GM19395 (cell line): Measurements from ENCODE around the gene SREK1.

Experiments
- ATAC-seq: cut with Tn5 transposase; IDR thresholded peaks from one replicate; pipeline ENCODE4 v1.9.1; 2021; ENCODE audit warnings: mild to moderate bottlenecking, moderate library complexity; ENCODE audit not compliant: unreplicated experiment

The SREK1 gene

GRCh38 chr5:66164044-66164790, 20.1 kb downstream of the SREK1 start:
- no peak for ATAC-seq

GRCh38 chr5:66168226-66168625, 24.1 kb downstream of the SREK1 start:
- ATAC-seq = no peak

- ATAC-seq = no peak
These were observed 25.4 kb downstream of the SREK1 start for GRCh38 chr5:66169534-66169933.

- no peak for ATAC-seq
These were observed 26.3 kb downstream of the SREK1 start for GRCh38 chr5:66170195-66170919.

- ATAC-seq = peak; percentile 64
These were observed 27.5 kb downstream of the SREK1 start for GRCh38 chr5:66171349-66172344.

GRCh38 chr5:66174338-66174737, 30.2 kb downstream of the SREK1 start:
- no peak for ATAC-seq

- no peak for ATAC-seq
These were observed 34.7 kb downstream of the SREK1 start for GRCh38 chr5:66178799-66179198.

- ATAC-seq = no peak
These were observed 35.4 kb downstream of the SREK1 start for GRCh38 chr5:66179297-66180051.

GRCh38 chr5:66180282-66181155, 36.4 kb downstream of the SREK1 start:
- no peak for ATAC-seq

- ATAC-seq = no peak
These were observed 42.0 kb downstream of the SREK1 start for GRCh38 chr5:66186108-66186507.

- no peak for ATAC-seq
These were observed 49.3 kb downstream of the SREK1 start for GRCh38 chr5:66193419-66193818.

GRCh38 chr5:66197764-66198405, 53.8 kb downstream of the SREK1 start:
- no peak for ATAC-seq

GRCh38 chr5:66198837-66199236, 54.7 kb downstream of the SREK1 start:
- no peak for ATAC-seq

GRCh38 chr5:66203531-66203930, 59.4 kb downstream of the SREK1 start:
- no peak for ATAC-seq

- ATAC-seq = no peak
These were observed 62.4 kb downstream of the SREK1 start for GRCh38 chr5:66206465-66206864.

- no peak for ATAC-seq
These were observed 63.9 kb downstream of the SREK1 start for GRCh38 chr5:66207800-66208561.

- ATAC-seq = no peak
These were observed 65.2 kb downstream of the SREK1 start for GRCh38 chr5:66209350-66209749.

- no peak for ATAC-seq
These were observed 65.7 kb downstream of the SREK1 start for GRCh38 chr5:66209794-66210193.
